Testis (tissue), 2 donors: ENCODE results near the gene INAFM2.

ENCODE experiments used
- CTCF ChIP-seq, 3 experiments: fragments of 450-650 bp in 2 of 3; fragments of 200-600 bp in 1 of 3; sonication (generic) in 1 of 3; IDR thresholded peaks; one replicate each; pipeline ENCODE4 v1.5.1; 2016 to 2019; ENCODE audit warnings: antibody characterized with exemption in 3 of 3, mild to moderate bottlenecking in 2 of 3, moderate library complexity in 1 of 3
- POLR2A ChIP-seq: fragments of 450-650 bp; IDR thresholded peaks from one replicate; pipeline ENCODE4 v1.6.1; 2017; ENCODE audit warnings: antibody characterized with exemption, mild to moderate bottlenecking, moderate library complexity

GRCh38 chr15:40334541-40334940, 11.0 kb downstream of the INAFM2 start:
- TF ChIP-seq POLR2A (no peak), CTCF (IDR thresholded peaks at IDR 0.05) (no peak)
